NB4 (cell line): ENCODE measurements around the gene MYBPHL.

Experiments
- MAX ChIP-seq: IDR thresholded peaks from 2 replicates; pipeline ENCODE4 v1.6.1; 2011; ENCODE audit warnings: low read depth, low read length
- POLR2A ChIP-seq: IDR thresholded peaks from 2 replicates; pipeline ENCODE4 v1.6.1; 2011; ENCODE audit warnings: mild to moderate bottlenecking; ENCODE audit not compliant: insufficient read length; ENCODE audit errors: extremely low read depth
- TF ChIP-seq, protein P1 (sequence below): IDR thresholded peaks from one replicate; pipeline ENCODE4 v1.5.1; 2012; ENCODE audit warnings: low read depth, low read length

DNA sequence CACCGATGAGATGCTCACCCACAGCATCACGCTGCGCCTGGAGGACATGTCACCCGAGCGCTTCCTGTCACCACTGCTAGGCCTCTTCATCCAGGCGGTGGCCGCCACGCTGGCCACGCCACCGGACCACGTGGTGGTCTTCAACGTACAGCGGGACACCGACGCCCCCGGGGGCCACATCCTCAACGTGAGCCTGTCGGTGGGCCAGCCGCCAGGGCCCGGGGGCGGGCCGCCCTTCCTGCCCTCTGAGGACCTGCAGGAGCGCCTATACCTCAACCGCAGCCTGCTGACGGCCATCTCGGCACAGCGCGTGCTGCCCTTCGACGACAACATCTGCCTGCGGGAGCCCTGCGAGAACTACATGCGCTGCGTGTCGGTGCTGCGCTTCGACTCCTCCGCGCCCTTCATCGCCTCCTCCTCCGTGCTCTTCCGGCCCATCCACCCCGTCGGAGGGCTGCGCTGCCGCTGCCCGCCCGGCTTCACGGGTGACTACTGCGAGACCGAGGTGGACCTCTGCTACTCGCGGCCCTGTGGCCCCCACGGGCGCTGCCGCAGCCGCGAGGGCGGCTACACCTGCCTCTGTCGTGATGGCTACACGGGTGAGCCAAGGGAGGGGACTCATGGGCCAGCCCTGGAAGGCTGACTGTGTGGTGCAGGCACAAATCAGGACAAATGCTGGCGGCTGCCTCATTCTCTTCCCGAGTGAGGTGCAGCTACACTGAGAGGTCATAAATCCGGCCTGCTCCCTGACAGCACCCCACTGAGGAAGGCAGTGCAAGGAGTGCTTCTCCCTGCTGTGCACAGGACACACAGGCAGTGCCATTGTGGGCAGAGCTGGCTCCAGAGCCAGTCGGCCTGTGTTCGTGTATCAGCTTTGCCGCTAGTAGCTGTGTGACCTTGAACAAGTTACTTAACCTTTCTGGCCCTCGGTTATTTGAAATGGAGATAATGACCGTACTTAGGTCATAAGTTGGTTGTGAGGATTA lies 48.0 kb downstream of the MYBPHL start:
- TF ChIP-seq, protein P1, sequence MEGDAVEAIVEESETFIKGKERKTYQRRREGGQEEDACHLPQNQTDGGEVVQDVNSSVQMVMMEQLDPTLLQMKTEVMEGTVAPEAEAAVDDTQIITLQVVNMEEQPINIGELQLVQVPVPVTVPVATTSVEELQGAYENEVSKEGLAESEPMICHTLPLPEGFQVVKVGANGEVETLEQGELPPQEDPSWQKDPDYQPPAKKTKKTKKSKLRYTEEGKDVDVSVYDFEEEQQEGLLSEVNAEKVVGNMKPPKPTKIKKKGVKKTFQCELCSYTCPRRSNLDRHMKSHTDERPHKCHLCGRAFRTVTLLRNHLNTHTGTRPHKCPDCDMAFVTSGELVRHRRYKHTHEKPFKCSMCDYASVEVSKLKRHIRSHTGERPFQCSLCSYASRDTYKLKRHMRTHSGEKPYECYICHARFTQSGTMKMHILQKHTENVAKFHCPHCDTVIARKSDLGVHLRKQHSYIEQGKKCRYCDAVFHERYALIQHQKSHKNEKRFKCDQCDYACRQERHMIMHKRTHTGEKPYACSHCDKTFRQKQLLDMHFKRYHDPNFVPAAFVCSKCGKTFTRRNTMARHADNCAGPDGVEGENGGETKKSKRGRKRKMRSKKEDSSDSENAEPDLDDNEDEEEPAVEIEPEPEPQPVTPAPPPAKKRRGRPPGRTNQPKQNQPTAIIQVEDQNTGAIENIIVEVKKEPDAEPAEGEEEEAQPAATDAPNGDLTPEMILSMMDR, result no peak
- TF ChIP-seq POLR2A (no peak), MAX (no peak)
